C4-2B (cell line): ENCODE results near the gene PIP5K1C.

Experiments
- H3K27ac ChIP-seq: fragments of 450-650 bp; 2 replicates; pipeline ENCODE4 v1.5.1; 2017
- CTCF ChIP-seq: fragments of 450-650 bp; conservative IDR thresholded peaks from 2 replicates; pipeline ENCODE4 v1.5.1; 2017; ENCODE audit warnings: mild to moderate bottlenecking
- ZFX ChIP-seq: fragments of 450-650 bp; IDR thresholded peaks from 2 replicates; pipeline ENCODE4 v1.6.1; 2017

Gene PIP5K1C

GRCh38 chr19:3697671-3698385 lies 2.4 kb downstream of the PIP5K1C start:
- H3K27ac ChIP-seq, result no peak overlapping the region; the same call in 1 of the 2 replicates
- TF ChIP-seq ZFX (no peak), CTCF (no peak)

GRCh38 chr19:3697094-3697493 lies 3.2 kb downstream of the PIP5K1C start:
- TF ChIP-seq CTCF (no peak), ZFX (no peak)
- no peak overlapping the region for H3K27ac ChIP-seq

GRCh38 chr19:3696660-3696995 lies 3.6 kb downstream of the PIP5K1C start:
- no peak overlapping the region for H3K27ac ChIP-seq
- no peak for TF ChIP-seq CTCF
- TF ChIP-seq ZFX, result no peak

- no peak overlapping the region for H3K27ac ChIP-seq
Observed at GRCh38 chr19:3695986-3696659, 4.1 kb downstream of the PIP5K1C start.

GRCh38 chr19:3695124-3695733 lies 5.0 kb downstream of the PIP5K1C start:
- no peak for TF ChIP-seq ZFX
- TF ChIP-seq CTCF, result no peak
- no peak overlapping the region for H3K27ac ChIP-seq

More at GRCh38 chr19:3695986-3696659, 4.1 kb downstream of the PIP5K1C start:
- TF ChIP-seq ZFX (no peak), CTCF (no peak)

- H3K27ac ChIP-seq, result no peak overlapping the region
- TF ChIP-seq CTCF, result no peak
- no peak for TF ChIP-seq ZFX
Observed at GRCh38 chr19:3694361-3695123, 5.7 kb downstream of the PIP5K1C start.
